Cardiac muscle cell (in vitro differentiated cells and primary cell): ENCODE measurements around the gene ZFYVE28. TPM values are rescaled to one million over a fixed set of nuclear protein-coding genes. Genes with fewer than 3 reads are reported as not detected.

Experiments used
- DNase-seq, 2 donors: peaks; one replicate each; pipeline versions ENCODE4 v3.0.0 to v3.0.0-alpha.2; 2010 to 2017; ENCODE audit warnings: low read depth in 1 of 2, low spot score in 1 of 2
- H3K27ac ChIP-seq: fragments of 200-600 bp; sonication (generic); 2 replicates; pipeline ENCODE4 v1.5.1; 2016
- H3K27me3 ChIP-seq: fragments of 200-600 bp; sonication (generic); 2 replicates; pipeline ENCODE4 v1.6.0; 2016; ENCODE audit warnings: control low read depth
- H3K36me3 ChIP-seq: fragments of 200-600 bp; sonication (generic); 2 replicates; pipeline ENCODE4 v1.5.1; 2016; ENCODE audit warnings: control low read depth
- H3K4me1 ChIP-seq: fragments of 200-600 bp; sonication (generic); 2 replicates; pipeline ENCODE4 v1.8.1; 2017; ENCODE audit warnings: low read depth, mild to moderate bottlenecking, mixed run types
- H3K4me3 ChIP-seq: fragments of 200-600 bp; sonication (generic); 2 replicates; pipeline ENCODE4 v1.5.1; 2016; ENCODE audit warnings: mild to moderate bottlenecking
- H3K9me3 ChIP-seq: fragments of 200-600 bp; sonication (generic); 2 replicates; pipeline ENCODE4 v1.5.1; 2017; ENCODE audit warnings: low read depth, mild to moderate bottlenecking, control low read depth
- polyA plus RNA-seq: library from polyadenylated mRNA; unstranded; fragments of >200 nt; fragmentation: Nextera tagmentation; extraction: Ambion mirVana; gene quantifications from 2 replicates; pipeline ENCODE4 v1.2.1, GENCODE V29; 2016
- total RNA-seq: library from RNA; depleted of rRNA; stranded (reverse); fragments of >200 nt; gene quantifications from 2 replicates; pipeline ENCODE4 v1.2.3, GENCODE V29; 2016
- TF ChIP-seq, protein P1 (sequence below): IDR thresholded peaks from 2 replicates; pipeline ENCODE4 v1.5.1; 2012; ENCODE audit warnings: low read depth, mild to moderate bottlenecking, low read length

ZFYVE28 gene
- total and polyA plus RNA-seq, 2 experiments from 2014 or later = 1.3 to 4.0 TPM

DNA sequence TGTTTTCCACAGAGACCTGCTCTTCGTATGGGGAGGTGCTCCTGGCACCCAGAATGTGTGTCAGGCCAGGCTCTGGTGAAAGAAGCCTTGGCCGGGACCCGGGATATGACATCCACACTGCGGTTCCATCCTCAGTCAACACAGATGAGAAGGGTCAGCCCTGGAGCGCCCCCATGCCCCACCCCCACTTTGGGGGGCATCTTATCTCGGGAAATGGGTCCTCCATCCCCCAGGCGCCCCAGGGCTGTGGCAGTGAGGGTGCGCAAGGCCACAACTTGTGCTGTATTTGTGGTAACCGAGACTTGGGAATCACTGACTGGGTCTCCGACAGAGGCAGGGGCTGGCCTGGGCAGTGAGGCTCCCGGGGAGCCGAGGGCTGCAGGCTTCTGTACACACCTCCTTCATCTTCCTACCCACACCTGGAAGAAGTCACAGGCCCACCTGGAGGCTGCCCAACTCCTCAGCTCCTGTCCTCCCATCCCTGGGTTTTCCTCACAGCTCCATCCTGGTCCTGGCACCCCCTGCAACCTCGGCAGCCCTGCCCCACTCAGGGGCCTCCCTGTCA is 8.3 kb upstream of the ZFYVE28 start:
- peaks cover 15% of the 10 kb centered on the region for H3K27me3 ChIP-seq

DNA sequence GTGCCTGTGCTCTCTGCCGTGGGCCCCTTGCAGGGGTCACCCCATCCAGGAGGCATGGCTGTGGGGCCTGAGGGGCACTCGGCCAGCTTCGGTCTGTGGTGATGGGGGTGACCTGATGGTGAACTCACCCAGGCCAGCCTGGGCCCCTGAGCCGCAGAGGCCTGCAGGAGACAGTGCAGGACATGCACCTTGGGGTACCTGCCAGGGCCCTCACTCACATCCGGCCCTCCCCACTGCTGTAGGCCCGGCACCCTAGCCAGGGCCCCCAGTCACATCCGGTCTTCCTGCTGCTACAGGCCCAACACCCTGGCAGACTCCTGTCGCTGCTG is 7.6 kb upstream of the ZFYVE28 start:
- DNase-seq = no peak
- no peak overlapping the region for H3K4me3 ChIP-seq
- H3K9me3 ChIP-seq = no peaks in the 10 kb centered on the region
- no peak overlapping the region for H3K27ac ChIP-seq
- H3K4me1 ChIP-seq = no peaks in the 10 kb centered on the region
- H3K27me3 ChIP-seq = peaks cover 23% of the 10 kb centered on the region
- H3K36me3 ChIP-seq = no peaks in the 10 kb centered on the region
- TF ChIP-seq, protein P1, sequence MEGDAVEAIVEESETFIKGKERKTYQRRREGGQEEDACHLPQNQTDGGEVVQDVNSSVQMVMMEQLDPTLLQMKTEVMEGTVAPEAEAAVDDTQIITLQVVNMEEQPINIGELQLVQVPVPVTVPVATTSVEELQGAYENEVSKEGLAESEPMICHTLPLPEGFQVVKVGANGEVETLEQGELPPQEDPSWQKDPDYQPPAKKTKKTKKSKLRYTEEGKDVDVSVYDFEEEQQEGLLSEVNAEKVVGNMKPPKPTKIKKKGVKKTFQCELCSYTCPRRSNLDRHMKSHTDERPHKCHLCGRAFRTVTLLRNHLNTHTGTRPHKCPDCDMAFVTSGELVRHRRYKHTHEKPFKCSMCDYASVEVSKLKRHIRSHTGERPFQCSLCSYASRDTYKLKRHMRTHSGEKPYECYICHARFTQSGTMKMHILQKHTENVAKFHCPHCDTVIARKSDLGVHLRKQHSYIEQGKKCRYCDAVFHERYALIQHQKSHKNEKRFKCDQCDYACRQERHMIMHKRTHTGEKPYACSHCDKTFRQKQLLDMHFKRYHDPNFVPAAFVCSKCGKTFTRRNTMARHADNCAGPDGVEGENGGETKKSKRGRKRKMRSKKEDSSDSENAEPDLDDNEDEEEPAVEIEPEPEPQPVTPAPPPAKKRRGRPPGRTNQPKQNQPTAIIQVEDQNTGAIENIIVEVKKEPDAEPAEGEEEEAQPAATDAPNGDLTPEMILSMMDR = no peak

More for the DNA sequence above, 8.3 kb upstream of the ZFYVE28 start:
- H3K36me3 ChIP-seq = no peaks in the 10 kb centered on the region
- no peaks in the 10 kb centered on the region for H3K9me3 ChIP-seq
- H3K4me1 ChIP-seq = no peaks in the 10 kb centered on the region
- H3K27ac ChIP-seq = no peak overlapping the region
- TF ChIP-seq, protein P1 = no peak
- DNase-seq = no peak
- H3K4me3 ChIP-seq = no peak overlapping the region

DNA sequence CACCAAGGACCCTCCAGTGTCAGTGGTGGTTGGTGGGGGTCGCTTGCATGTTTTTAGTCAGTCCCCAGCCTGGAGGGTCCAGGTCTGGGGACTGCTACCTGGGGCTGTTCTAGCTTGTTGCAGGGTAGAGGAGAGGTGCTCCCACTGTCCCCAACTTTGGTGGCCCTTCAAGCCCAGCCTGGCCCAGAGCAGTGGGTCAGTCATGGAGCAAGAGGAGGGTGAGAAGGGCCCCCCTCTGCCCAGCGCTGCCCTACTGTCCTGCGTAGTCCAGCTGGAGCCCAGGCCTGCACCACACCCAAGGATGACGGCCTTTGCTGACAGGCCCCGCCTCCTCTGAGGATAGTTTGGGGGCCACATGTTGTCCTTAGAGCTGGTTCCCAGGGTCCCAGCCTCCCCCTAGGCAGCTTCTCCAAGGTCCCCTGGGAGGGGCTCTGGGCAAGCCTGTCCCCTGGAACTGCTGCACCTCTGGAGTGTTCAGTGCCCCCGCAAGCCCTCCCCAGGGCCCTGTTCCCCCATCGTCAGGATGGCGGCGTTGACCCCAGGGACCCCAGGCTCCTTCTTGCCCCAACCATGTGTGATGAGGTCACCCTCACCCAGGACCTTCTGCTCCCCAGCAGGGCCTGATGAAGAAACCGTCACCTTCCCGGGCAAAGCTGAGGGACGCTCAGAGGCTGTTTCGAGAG is 7.1 kb upstream of the ZFYVE28 start:
- Histone ChIP-seq H3K4me3 (no peak overlapping the region), H3K9me3 (no peaks in the 10 kb centered on the region), H3K4me1 (no peaks in the 10 kb centered on the region), H3K27me3 (peaks cover 28% of the 10 kb centered on the region), H3K36me3 (no peaks in the 10 kb centered on the region), H3K27ac (no peak overlapping the region)
- TF ChIP-seq, protein P1 = no peak
- no peak for DNase-seq

DNA sequence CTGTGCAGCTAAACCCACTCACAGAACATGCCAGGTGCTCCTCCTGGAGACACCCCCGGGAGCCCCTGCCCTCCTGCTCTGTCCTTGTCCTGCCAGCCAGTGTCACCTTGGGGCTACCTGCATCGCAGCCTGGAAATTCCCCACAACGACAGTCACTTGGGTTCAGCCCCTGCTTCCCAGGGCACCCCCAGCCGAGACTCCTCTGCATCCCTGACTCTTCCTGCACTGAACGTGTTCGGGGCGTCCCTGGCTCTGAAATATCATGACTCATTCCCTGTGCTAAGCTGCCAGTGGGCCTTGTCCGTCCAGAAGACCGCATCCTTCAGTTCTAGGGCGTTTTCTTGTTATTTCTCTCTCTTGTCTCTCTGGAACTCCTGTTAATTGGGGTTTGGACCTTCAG is 6.1 kb upstream of the ZFYVE28 start:
- peak in 1 of 2 donors; percentile 40 for DNase-seq
- TF ChIP-seq, protein P1 = no peak
- Histone ChIP-seq H3K27me3 (peaks cover 37% of the 10 kb centered on the region), H3K9me3 (no peaks in the 10 kb centered on the region), H3K4me3 (no peak overlapping the region), H3K4me1 (no peaks in the 10 kb centered on the region), H3K36me3 (no peaks in the 10 kb centered on the region), H3K27ac (no peak overlapping the region)

DNA sequence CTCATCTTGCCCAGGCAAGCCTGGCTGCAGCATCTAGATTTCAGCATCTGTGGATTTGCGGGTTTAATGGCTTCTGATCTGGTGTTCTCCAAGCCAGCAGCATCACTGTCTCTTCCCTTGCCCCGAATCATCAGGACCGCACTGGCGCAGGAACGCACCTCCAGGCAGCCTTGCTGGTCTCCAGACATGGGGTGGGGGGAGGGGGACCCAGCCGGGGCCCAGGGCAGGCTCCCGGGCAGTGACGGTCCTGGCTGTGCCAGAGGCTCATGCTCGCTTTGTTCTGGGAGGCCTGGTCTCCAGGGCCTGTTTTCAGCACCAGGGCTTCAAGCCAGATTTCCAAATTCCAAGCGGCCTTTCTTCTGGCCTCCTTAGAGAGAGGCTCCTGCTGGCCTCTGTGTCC is 5.2 kb upstream of the ZFYVE28 start:
- TF ChIP-seq, protein P1 = no peak
- H3K36me3 ChIP-seq = no peaks in the 10 kb centered on the region
- no peaks in the 10 kb centered on the region for H3K9me3 ChIP-seq
- no peak overlapping the region for H3K4me3 ChIP-seq
- H3K27ac ChIP-seq = no peak overlapping the region
- H3K4me1 ChIP-seq = peaks cover 4% of the 10 kb centered on the region
- DNase-seq = no peak
- peaks cover 45% of the 10 kb centered on the region for H3K27me3 ChIP-seq
